Effector memory CD8-positive, alpha-beta T cell (primary cell): ENCODE data around the gene OVCH1.

Source experiments
- ATAC-seq: fragments of 150-1000 bp; cut with Tn5 transposase; replicated peaks from 2 replicates; pipeline ENCODE4 v1.10.0; 2021; ENCODE audit warnings: mild to moderate bottlenecking, moderate library complexity
- DNase-seq, 3 experiments: peaks; one replicate each; pipeline ENCODE4 v3.0.0; 2021
- H3K27ac Mint-ChIP-seq, 2 donors: one replicate each; pipeline ENCODE4 v1.8.0; 2022; ENCODE audit warnings: mild to moderate bottlenecking in 2 of 2, mixed read lengths in 2 of 2, moderate library complexity in 2 of 2
- H3K27me3 Mint-ChIP-seq, 2 donors: one replicate each; pipeline ENCODE4 v1.8.0; 2022; ENCODE audit warnings: mixed read lengths in 2 of 2
- H3K36me3 Mint-ChIP-seq: one replicate; pipeline ENCODE4 v1.8.0; 2022; ENCODE audit warnings: mild to moderate bottlenecking, moderate library complexity, mixed read lengths; ENCODE audit not compliant: insufficient read depth
- H3K4me1 Mint-ChIP-seq, 2 donors: one replicate each; pipeline ENCODE4 v1.8.0; 2022; ENCODE audit warnings: low read depth in 2 of 2, mixed read lengths in 2 of 2
- H3K4me3 Mint-ChIP-seq, 2 donors: one replicate each; pipeline ENCODE4 v1.8.0; 2022; ENCODE audit warnings: mild to moderate bottlenecking in 2 of 2, mixed read lengths in 2 of 2, moderate library complexity in 2 of 2
- H3K9me3 Mint-ChIP-seq, 2 donors: one replicate each; pipeline ENCODE4 v1.8.0; 2022; ENCODE audit warnings: mixed read lengths in 2 of 2
- total RNA-seq, 9 experiments: gene quantifications; one replicate each; lab custom pipeline; 2026; lab: John Stamatoyannopoulos, UW

Gene OVCH1
- total RNA-seq: 0 reads per million in 9 experiments

GRCh38 chr12:29497588-29497987 lies at the start of gene OVCH1:
Gene OVCH1, minus strand, starts transcription at chr12:29497686. Its CDS starts 0 bp downstream, at chr12:29497686.
- H3K4me1 Mint-ChIP-seq: no peaks in the 10 kb centered on the region
- H3K36me3 Mint-ChIP-seq: no peaks in the 10 kb centered on the region
- no peak for ATAC-seq
- no peak for DNase-seq
- no peaks in the 10 kb centered on the region for H3K9me3 Mint-ChIP-seq
- H3K27ac Mint-ChIP-seq: no peak within 1 kb of the TSS
- H3K4me3 Mint-ChIP-seq: no peak within 1 kb of the TSS
- H3K27me3 Mint-ChIP-seq: peaks cover 18 to 23% of the 10 kb centered on the region in 2 donors

- H3K36me3 Mint-ChIP-seq: no peaks in the 10 kb centered on the region
- no peak overlapping the region for H3K4me3 Mint-ChIP-seq
- H3K4me1 Mint-ChIP-seq: no peaks in the 10 kb centered on the region
- no peak for DNase-seq
- ATAC-seq: no peak
- H3K9me3 Mint-ChIP-seq: no peaks in the 10 kb centered on the region
- H3K27me3 Mint-ChIP-seq: peaks cover 18 to 30% of the 10 kb centered on the region in 2 donors
- no peak overlapping the region for H3K27ac Mint-ChIP-seq
Measured at GRCh38 chr12:29547151-29547632, 49.7 kb upstream of the OVCH1 start.

GRCh38 chr12:29546000-29546399 lies 48.5 kb upstream of the OVCH1 start:
- H3K9me3 Mint-ChIP-seq: no peaks in the 10 kb centered on the region
- peaks cover 20 to 36% of the 10 kb centered on the region in 2 donors for H3K27me3 Mint-ChIP-seq
- no peaks in the 10 kb centered on the region for H3K4me1 Mint-ChIP-seq
- no peak for ATAC-seq
- DNase-seq: no peak
- H3K4me3 Mint-ChIP-seq: no peak overlapping the region
- no peak overlapping the region for H3K27ac Mint-ChIP-seq
- no peaks in the 10 kb centered on the region for H3K36me3 Mint-ChIP-seq

- H3K4me1 Mint-ChIP-seq: no peaks in the 10 kb centered on the region
Measured at GRCh38 chr12:29545102-29545467, 47.6 kb upstream of the OVCH1 start.

GRCh38 chr12:29544428-29545101 lies 47.1 kb upstream of the OVCH1 start:
- Mint-ChIP-seq H3K36me3 (no peaks in the 10 kb centered on the region), H3K4me1 (no peaks in the 10 kb centered on the region), H3K27me3 (peaks cover 32 to 43% of the 10 kb centered on the region in 2 donors), H3K9me3 (no peaks in the 10 kb centered on the region), H3K4me3 (no peak overlapping the region), H3K27ac (no peak overlapping the region)
- ATAC-seq (no peak), DNase-seq (no peak)

More at GRCh38 chr12:29545102-29545467, 47.6 kb upstream of the OVCH1 start:
- no peak overlapping the region for H3K4me3 Mint-ChIP-seq
- DNase-seq (no peak), ATAC-seq (no peak)
- H3K27ac Mint-ChIP-seq: no peak overlapping the region
- H3K36me3 Mint-ChIP-seq: no peaks in the 10 kb centered on the region
- no peaks in the 10 kb centered on the region for H3K9me3 Mint-ChIP-seq
- peaks cover 27 to 43% of the 10 kb centered on the region in 2 donors for H3K27me3 Mint-ChIP-seq

- Mint-ChIP-seq H3K36me3 (no peaks in the 10 kb centered on the region), H3K27ac (no peak overlapping the region), H3K9me3 (no peaks in the 10 kb centered on the region), H3K4me3 (no peak overlapping the region), H3K27me3 (peaks cover 37 to 41% of the 10 kb centered on the region in 2 donors), H3K4me1 (no peaks in the 10 kb centered on the region)
- no peak for DNase-seq
- ATAC-seq: no peak
Measured at GRCh38 chr12:29543036-29543435, 45.5 kb upstream of the OVCH1 start.

GRCh38 chr12:29537298-29537697 lies 39.8 kb upstream of the OVCH1 start:
- no peak for DNase-seq

GRCh38 chr12:29534935-29535334 lies 37.4 kb upstream of the OVCH1 start:
- no peak overlapping the region for H3K4me3 Mint-ChIP-seq
- no peaks in the 10 kb centered on the region for H3K36me3 Mint-ChIP-seq
- H3K27ac Mint-ChIP-seq: no peak overlapping the region
- H3K4me1 Mint-ChIP-seq: peaks cover 0 to 3% of the 10 kb centered on the region in 2 donors
- ATAC-seq (no peak), DNase-seq (no peak)
- no peaks in the 10 kb centered on the region for H3K9me3 Mint-ChIP-seq
- H3K27me3 Mint-ChIP-seq: peaks cover 33 to 63% of the 10 kb centered on the region in 2 donors

More at GRCh38 chr12:29537298-29537697, 39.8 kb upstream of the OVCH1 start:
- Mint-ChIP-seq H3K4me1 (no peaks in the 10 kb centered on the region), H3K27ac (no peak overlapping the region), H3K9me3 (no peaks in the 10 kb centered on the region), H3K36me3 (no peaks in the 10 kb centered on the region), H3K4me3 (no peak overlapping the region), H3K27me3 (peaks cover 25 to 52% of the 10 kb centered on the region in 2 donors)
- ATAC-seq: no peak

GRCh38 chr12:29533815-29534489 lies 36.5 kb upstream of the OVCH1 start:
- no peaks in the 10 kb centered on the region for H3K9me3 Mint-ChIP-seq
- no peak for DNase-seq
- H3K27ac Mint-ChIP-seq: no peak overlapping the region
- H3K4me3 Mint-ChIP-seq: no peak overlapping the region
- H3K4me1 Mint-ChIP-seq: peaks cover 0 to 3% of the 10 kb centered on the region in 2 donors
- H3K27me3 Mint-ChIP-seq: peaks cover 36 to 63% of the 10 kb centered on the region in 2 donors
- no peaks in the 10 kb centered on the region for H3K36me3 Mint-ChIP-seq
- no peak for ATAC-seq

- no peaks in the 10 kb centered on the region for H3K9me3 Mint-ChIP-seq
- DNase-seq: no peak
- H3K4me1 Mint-ChIP-seq: peaks cover 0 to 3% of the 10 kb centered on the region in 2 donors
- H3K27ac Mint-ChIP-seq: no peak overlapping the region
- no peaks in the 10 kb centered on the region for H3K36me3 Mint-ChIP-seq
- no peak for ATAC-seq
- no peak overlapping the region for H3K4me3 Mint-ChIP-seq
- peaks cover 40 to 65% of the 10 kb centered on the region in 2 donors for H3K27me3 Mint-ChIP-seq
Measured at GRCh38 chr12:29531471-29531870, 34.0 kb upstream of the OVCH1 start.

- Mint-ChIP-seq H3K27me3 (peaks cover 40 to 65% of the 10 kb centered on the region in 2 donors), H3K9me3 (no peaks in the 10 kb centered on the region), H3K27ac (no peak overlapping the region), H3K4me3 (no peak overlapping the region), H3K4me1 (peaks cover 0 to 3% of the 10 kb centered on the region in 2 donors), H3K36me3 (no peaks in the 10 kb centered on the region)
- DNase-seq (no peak), ATAC-seq (no peak)
Measured at GRCh38 chr12:29530436-29530835, 33.0 kb upstream of the OVCH1 start.

- Mint-ChIP-seq H3K4me3 (no peak overlapping the region), H3K36me3 (no peaks in the 10 kb centered on the region), H3K27me3 (peaks cover 39 to 48% of the 10 kb centered on the region in 2 donors), H3K9me3 (no peaks in the 10 kb centered on the region), H3K27ac (no peak overlapping the region), H3K4me1 (peaks cover 0 to 3% of the 10 kb centered on the region in 2 donors)
- DNase-seq: no peak
- ATAC-seq: no peak
Measured at GRCh38 chr12:29528161-29528560, 30.7 kb upstream of the OVCH1 start.

- no peak overlapping the region for H3K27ac Mint-ChIP-seq
- no peak for DNase-seq
- no peaks in the 10 kb centered on the region for H3K9me3 Mint-ChIP-seq
- no peak for ATAC-seq
- H3K36me3 Mint-ChIP-seq: no peaks in the 10 kb centered on the region
- peaks cover 0 to 4% of the 10 kb centered on the region in 2 donors for H3K27me3 Mint-ChIP-seq
- H3K4me3 Mint-ChIP-seq: no peak overlapping the region
- no peaks in the 10 kb centered on the region for H3K4me1 Mint-ChIP-seq
Measured at GRCh38 chr12:29521951-29522350, 24.5 kb upstream of the OVCH1 start.
